Sigmoid colon (tissue), 3 donors: ENCODE results near the gene C12orf57.

Source experiments
- CTCF ChIP-seq, 4 experiments: fragments of 450-650 bp in 3 of 4; fragments of 200-600 bp in 1 of 4; IDR thresholded peaks; one replicate each; pipeline ENCODE4 v1.5.1; 2016 to 2019; ENCODE audit warnings: antibody characterized with exemption in 4 of 4, mild to moderate bottlenecking in 3 of 4, moderate library complexity in 2 of 4
- POLR2A ChIP-seq, 2 donors: fragments of 450-650 bp; IDR thresholded peaks; one replicate each; pipeline ENCODE4 v1.6.1; 2016; ENCODE audit warnings: antibody characterized with exemption in 2 of 2, mild to moderate bottlenecking in 2 of 2, moderate library complexity in 2 of 2

- no peak for TF ChIP-seq CTCF (IDR thresholded peaks at IDR 0.05)
- peak; percentile 88 to 92 for TF ChIP-seq POLR2A (IDR thresholded peaks at IDR 0.05)
Observed at GRCh38 chr12:6943722-6944380, at the start of gene C12orf57, which contains the start of gene RNU7-1.
